ENCODE results near the gene BTBD16.

The BTBD16 gene

GRCh38 chr10:122379537-122379936 is 108.4 kb downstream of the BTBD16 start:
- Mint-ChIP-seq H3K27me3 (no peaks in the 10 kb centered on the region), H3K9me3 (ENCODE audit: low read depth) (peaks cover 7% of the 10 kb centered on the region), H3K36me3 (peaks cover 11% of the 10 kb centered on the region), H3K27ac (peak overlapping the region; percentile 46), H3K4me1 (ENCODE audit: low read depth) (peaks cover 70% of the 10 kb centered on the region), H3K4me3 (peak overlapping the region; percentile 67)

GRCh38 chr10:122380703-122381102 is 109.6 kb downstream of the BTBD16 start:
- H3K27ac Mint-ChIP-seq: no peak overlapping the region
- peaks cover 7% of the 10 kb centered on the region for H3K9me3 Mint-ChIP-seq (ENCODE audit: low read depth)
- peaks cover 67% of the 10 kb centered on the region for H3K4me1 Mint-ChIP-seq (ENCODE audit: low read depth)
- no peaks in the 10 kb centered on the region for H3K27me3 Mint-ChIP-seq
- H3K4me3 Mint-ChIP-seq: no peak overlapping the region
- peaks cover 11% of the 10 kb centered on the region for H3K36me3 Mint-ChIP-seq

GRCh38 chr10:122381680-122382079 is 110.6 kb downstream of the BTBD16 start:
- peaks cover 71% of the 10 kb centered on the region for H3K4me1 Mint-ChIP-seq (ENCODE audit: low read depth)
- H3K27me3 Mint-ChIP-seq: no peaks in the 10 kb centered on the region
- H3K27ac Mint-ChIP-seq: peak overlapping the region; percentile 73
- peaks cover 7% of the 10 kb centered on the region for H3K9me3 Mint-ChIP-seq (ENCODE audit: low read depth)
- peaks cover 11% of the 10 kb centered on the region for H3K36me3 Mint-ChIP-seq
- H3K4me3 Mint-ChIP-seq: no peak overlapping the region

- no peak overlapping the region for H3K27ac Mint-ChIP-seq
These were observed 115.4 kb downstream of the BTBD16 start for GRCh38 chr10:122386514-122386913.

GRCh38 chr10:122387572-122387971 is 116.5 kb downstream of the BTBD16 start:
- Mint-ChIP-seq H3K27me3 (no peaks in the 10 kb centered on the region), H3K4me1 (ENCODE audit: low read depth) (peaks cover 69% of the 10 kb centered on the region), H3K4me3 (no peak overlapping the region), H3K27ac (peak overlapping the region; percentile 61), H3K9me3 (ENCODE audit: low read depth) (peaks cover 3% of the 10 kb centered on the region), H3K36me3 (peaks cover 23% of the 10 kb centered on the region)

More at GRCh38 chr10:122386514-122386913, 115.4 kb downstream of the BTBD16 start:
- no peaks in the 10 kb centered on the region for H3K27me3 Mint-ChIP-seq
- H3K36me3 Mint-ChIP-seq: peaks cover 18% of the 10 kb centered on the region
- H3K9me3 Mint-ChIP-seq (ENCODE audit: low read depth): peaks cover 3% of the 10 kb centered on the region
- H3K4me1 Mint-ChIP-seq (ENCODE audit: low read depth): peaks cover 71% of the 10 kb centered on the region
- H3K4me3 Mint-ChIP-seq: no peak overlapping the region

All from activated naive CD8-positive, alpha-beta T cell (primary cell).